H9 (cell line): ENCODE data around the gene DPP6. TPM values are rescaled to one million over a fixed set of nuclear protein-coding genes. Genes with fewer than 3 reads are reported as not detected.

Experiments
- DNase-seq: peaks from one replicate; pipeline ENCODE4 v3.0.0-alpha.2; 2017
- H2AFZ ChIP-seq: one replicate; pipeline ENCODE4 v1.6.1; 2013; ENCODE audit warnings: mild to moderate bottlenecking, low read length, control low read depth, moderate library complexity
- H2AK5ac ChIP-seq: 2 replicates; pipeline ENCODE4 v1.6.1; 2013; ENCODE audit warnings: low read length, control low read depth, mixed read lengths; ENCODE audit not compliant: insufficient read length
- H2BK120ac ChIP-seq: one replicate; pipeline ENCODE4 v1.6.1; 2013; ENCODE audit warnings: low read depth, mild to moderate bottlenecking, low read length, control low read depth, inconsistent platforms; ENCODE audit not compliant: poor library complexity, severe bottlenecking
- H2BK12ac ChIP-seq: 2 replicates; pipeline ENCODE4 v1.6.1; 2013; ENCODE audit warnings: low read length, control low read depth, mixed read lengths, low read depth; ENCODE audit not compliant: insufficient read length
- H2BK15ac ChIP-seq: 2 replicates; pipeline ENCODE4 v1.6.1; 2013; ENCODE audit warnings: low read depth, low read length, control low read depth
- H2BK20ac ChIP-seq: one replicate; pipeline ENCODE4 v1.6.1; 2013; ENCODE audit warnings: low read depth, mild to moderate bottlenecking, low read length, control low read depth, inconsistent platforms; ENCODE audit not compliant: poor library complexity, severe bottlenecking
- H2BK5ac ChIP-seq: 2 replicates; pipeline ENCODE4 v1.6.1; 2013; ENCODE audit warnings: low read length, control low read depth, mixed read lengths; ENCODE audit not compliant: insufficient read length
- H3K14ac ChIP-seq: 2 replicates; pipeline ENCODE4 v1.6.1; 2013; ENCODE audit warnings: low read length, control low read depth; ENCODE audit not compliant: insufficient read depth
- H3K18ac ChIP-seq: 2 replicates; pipeline ENCODE4 v1.6.1; 2013; ENCODE audit warnings: low read depth, mild to moderate bottlenecking, mixed read lengths, low read length, control low read depth; ENCODE audit not compliant: insufficient read length
- H3K23ac ChIP-seq: 2 replicates; pipeline ENCODE4 v1.6.1; 2013; ENCODE audit warnings: low read length, control low read depth, mixed read lengths, low read depth; ENCODE audit not compliant: insufficient read length
- H3K23me2 ChIP-seq: 2 replicates; pipeline ENCODE4 v1.6.1; 2013; ENCODE audit warnings: low read depth, mild to moderate bottlenecking, mixed read lengths, low read length, control low read depth; ENCODE audit not compliant: insufficient read length, poor library complexity, severe bottlenecking
- H3K27ac ChIP-seq: 2 replicates; pipeline ENCODE4 v1.5.1; 2013; ENCODE audit warnings: low read length, control low read depth, mixed read lengths, low read depth; ENCODE audit not compliant: insufficient read length
- H3K27me3 ChIP-seq: 2 replicates; pipeline ENCODE4 v1.6.1; 2013; ENCODE audit warnings: low read length, control low read depth, inconsistent platforms; ENCODE audit not compliant: insufficient read depth
- H3K4ac ChIP-seq: 2 replicates; pipeline ENCODE4 v1.6.1; 2013; ENCODE audit warnings: low read depth, mild to moderate bottlenecking, control low read depth, inconsistent platforms, low read length, moderate library complexity
- H3K4me1 ChIP-seq: 2 replicates; pipeline ENCODE4 v1.6.1; 2013; ENCODE audit warnings: low read length, control low read depth, inconsistent platforms; ENCODE audit not compliant: insufficient read depth
- H3K4me2 ChIP-seq: 2 replicates; pipeline ENCODE4 v1.6.1; 2013; ENCODE audit warnings: low read length, control low read depth, mixed read lengths; ENCODE audit not compliant: insufficient read length, insufficient read depth
- H3K56ac ChIP-seq: 2 replicates; pipeline ENCODE4 v1.6.1; 2013; ENCODE audit warnings: low read depth, mild to moderate bottlenecking, mixed read lengths, low read length, control low read depth; ENCODE audit not compliant: insufficient read length
- H3K79me1 ChIP-seq: 2 replicates; pipeline ENCODE4 v1.6.1; 2013; ENCODE audit warnings: low read depth, mild to moderate bottlenecking, moderate library complexity, low read length, control low read depth, inconsistent platforms; ENCODE audit not compliant: insufficient read depth, poor library complexity, severe bottlenecking
- H3K79me2 ChIP-seq: 2 replicates; pipeline ENCODE4 v1.6.1; 2013; ENCODE audit warnings: low read length, control low read depth, inconsistent platforms; ENCODE audit not compliant: insufficient read depth
- H3K9ac ChIP-seq: 2 replicates; pipeline ENCODE4 v1.6.1; 2013; ENCODE audit warnings: low read length, control low read depth, mixed read lengths; ENCODE audit not compliant: insufficient read length; ENCODE audit errors: extremely low read depth
- H3K9me3 ChIP-seq: one replicate; pipeline ENCODE4 v1.6.1; 2013; ENCODE audit warnings: low read depth, low read length, inconsistent platforms; ENCODE audit not compliant: control insufficient read depth
- H3T11ph ChIP-seq: one replicate; pipeline ENCODE4 v1.6.1; 2013; ENCODE audit warnings: mild to moderate bottlenecking, low read length, control low read depth, inconsistent platforms
- H4K20me1 ChIP-seq: one replicate; pipeline ENCODE4 v1.6.1; 2013; ENCODE audit not compliant: control insufficient read depth, insufficient read length, insufficient read depth
- H4K5ac ChIP-seq: 2 replicates; pipeline ENCODE4 v1.6.1; 2013; ENCODE audit warnings: low read depth, mild to moderate bottlenecking, mixed read lengths, low read length, control low read depth; ENCODE audit not compliant: insufficient read length
- H4K8ac ChIP-seq: replicated peaks from 2 replicates; pipeline ENCODE4 v1.6.1; 2013; ENCODE audit warnings: low read length, control low read depth, mixed read lengths, low read depth; ENCODE audit not compliant: insufficient read length
- H4K91ac ChIP-seq: 2 replicates; pipeline ENCODE4 v1.6.1; 2013; ENCODE audit warnings: low read depth, mild to moderate bottlenecking, moderate library complexity, mixed read lengths, low read length, control low read depth; ENCODE audit not compliant: insufficient read length
- H3K27ac Mint-ChIP-seq, 3 experiments: 2 replicates in 2 of 3; 3 replicates in 1 of 3; pipeline ENCODE4 v1.8.0; 2020 to 2021; ENCODE audit warnings: mixed read lengths in 3 of 3, mild to moderate bottlenecking in 1 of 3, moderate library complexity in 1 of 3
- H3K27me3 Mint-ChIP-seq: 2 replicates; pipeline ENCODE4 v1.8.0; 2021; ENCODE audit warnings: low read depth, mild to moderate bottlenecking, moderate library complexity, mixed read lengths
- H3K36me3 Mint-ChIP-seq, 3 experiments: 2 replicates in 2 of 3; 3 replicates in 1 of 3; pipeline ENCODE4 v1.8.0; 2020 to 2021; ENCODE audit warnings: low read depth in 3 of 3, mixed read lengths in 3 of 3; ENCODE audit not compliant: insufficient read depth in 1 of 3
- H3K4me1 Mint-ChIP-seq, 2 experiments: 2 replicates each; pipeline ENCODE4 v1.8.0; 2020; ENCODE audit warnings: mixed read lengths in 2 of 2
- H3K4me3 Mint-ChIP-seq, 2 experiments: 2 replicates in 1 of 2; 3 replicates in 1 of 2; pipeline ENCODE4 v1.8.0; 2020 to 2021; ENCODE audit warnings: mild to moderate bottlenecking in 2 of 2, mixed read lengths in 2 of 2, moderate library complexity in 1 of 2
- H3K9me3 Mint-ChIP-seq, 2 experiments: 2 replicates in 1 of 2; 3 replicates in 1 of 2; pipeline ENCODE4 v1.8.0; 2020; ENCODE audit warnings: mild to moderate bottlenecking in 2 of 2, mixed read lengths in 2 of 2, moderate library complexity in 1 of 2
- WGBS: extraction: QIAGEN DNeasy Blood & Tissue Kit; methylation state at CpG from one replicate; pipeline ENCODE4 v1.1.7; 2013; ENCODE audit warnings: missing lambda C conversion rate, low lambda C conversion rate, mixed read lengths; ENCODE audit not compliant: insufficient read length; ENCODE audit errors: extremely low coverage; 5-methylcytosine and 5-hydroxymethylcytosine counted together
- total RNA-seq: library from RNA; stranded (reverse); gene quantifications from 2 replicates; pipeline ENCODE4 v1.2.1, GENCODE V29; 2021
- TF ChIP-seq, protein P1 (sequence below): fragments of 200-600 bp; sonication (generic); conservative IDR thresholded peaks from 3 replicates; pipeline ENCODE4 v1.8.0; 2021; ENCODE audit warnings: antibody characterized with exemption, mild to moderate bottlenecking

The DPP6 gene
- total RNA-seq, 1 experiment from 2014 or later = 4.5 TPM

GRCh38 chr7:154373956-154374355 is 321.8 kb downstream of the DPP6 start:
- Histone ChIP-seq H3K4ac (no peak overlapping the region), H3K79me2 (no peaks in the 10 kb centered on the region), H4K8ac (no peak overlapping the region), H3K14ac (no peak overlapping the region), H3K23me2 (no peaks in the 10 kb centered on the region), H2BK120ac (no peak overlapping the region), H4K20me1 (no peaks in the 10 kb centered on the region), H3K18ac (no peak overlapping the region), H3T11ph (no peak overlapping the region), H4K5ac (no peak overlapping the region), H3K4me1 (peaks cover 6% of the 10 kb centered on the region; the same call in 1 of the 2 replicates), H2BK20ac (no peak overlapping the region), H2BK15ac (no peak overlapping the region), H2BK12ac (no peak overlapping the region), H2BK5ac (no peak overlapping the region), H2AFZ (no peak overlapping the region), H2AK5ac (no peak overlapping the region), H3K9ac (no peak overlapping the region), H3K79me1 (no peaks in the 10 kb centered on the region), H3K27ac (no peak overlapping the region), H3K56ac (no peak overlapping the region), H4K91ac (no peak overlapping the region), H3K9me3 (no peaks in the 10 kb centered on the region), H3K23ac (no peak overlapping the region), H3K4me2 (no peak overlapping the region), H3K27me3 (no peaks in the 10 kb centered on the region)
- no peaks in the 10 kb centered on the region for H3K36me3 Mint-ChIP-seq
- no peaks in the 10 kb centered on the region for H3K9me3 Mint-ChIP-seq
- no peaks in the 10 kb centered on the region for H3K27me3 Mint-ChIP-seq
- no peak for DNase-seq
- WGBS = no CpG with 5 or more reads among the region's 3 CpGs
- H3K27ac Mint-ChIP-seq = no peak overlapping the region
- peaks cover 8 to 10% of the 10 kb centered on the region in 2 experiments for H3K4me1 Mint-ChIP-seq
- H3K4me3 Mint-ChIP-seq = no peak overlapping the region
- TF ChIP-seq, protein P1, sequence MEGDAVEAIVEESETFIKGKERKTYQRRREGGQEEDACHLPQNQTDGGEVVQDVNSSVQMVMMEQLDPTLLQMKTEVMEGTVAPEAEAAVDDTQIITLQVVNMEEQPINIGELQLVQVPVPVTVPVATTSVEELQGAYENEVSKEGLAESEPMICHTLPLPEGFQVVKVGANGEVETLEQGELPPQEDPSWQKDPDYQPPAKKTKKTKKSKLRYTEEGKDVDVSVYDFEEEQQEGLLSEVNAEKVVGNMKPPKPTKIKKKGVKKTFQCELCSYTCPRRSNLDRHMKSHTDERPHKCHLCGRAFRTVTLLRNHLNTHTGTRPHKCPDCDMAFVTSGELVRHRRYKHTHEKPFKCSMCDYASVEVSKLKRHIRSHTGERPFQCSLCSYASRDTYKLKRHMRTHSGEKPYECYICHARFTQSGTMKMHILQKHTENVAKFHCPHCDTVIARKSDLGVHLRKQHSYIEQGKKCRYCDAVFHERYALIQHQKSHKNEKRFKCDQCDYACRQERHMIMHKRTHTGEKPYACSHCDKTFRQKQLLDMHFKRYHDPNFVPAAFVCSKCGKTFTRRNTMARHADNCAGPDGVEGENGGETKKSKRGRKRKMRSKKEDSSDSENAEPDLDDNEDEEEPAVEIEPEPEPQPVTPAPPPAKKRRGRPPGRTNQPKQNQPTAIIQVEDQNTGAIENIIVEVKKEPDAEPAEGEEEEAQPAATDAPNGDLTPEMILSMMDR = no peak
